ENCODE results near the gene PANX3.

Gene PANX3

DNA sequence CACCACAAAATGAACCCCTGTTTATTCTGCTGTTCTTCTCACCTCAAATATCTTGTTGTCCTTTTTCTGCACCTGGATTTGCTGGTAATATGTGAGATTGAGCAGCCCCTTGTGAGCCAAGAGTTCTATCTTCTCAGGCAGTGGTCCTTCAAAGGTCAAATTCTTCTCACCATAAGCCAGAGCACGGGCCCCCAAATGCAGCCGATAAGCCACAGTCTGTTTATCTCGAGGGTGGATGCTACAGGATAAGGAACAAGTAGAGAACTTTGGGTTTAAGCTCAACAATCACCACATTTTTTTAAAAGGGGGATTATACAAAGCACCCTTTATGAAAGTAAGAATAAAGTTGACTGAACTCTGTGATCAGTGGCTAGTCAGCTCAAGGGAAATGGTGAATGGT lies 27.3 kb downstream of the PANX3 start:
- Mint-ChIP-seq H3K27me3 (no peaks in the 10 kb centered on the region), H3K4me3 (no peak overlapping the region), H3K27ac (peak overlapping the region; percentile 3), H3K36me3 (peaks cover 2% of the 10 kb centered on the region), H3K4me1 (ENCODE audit: low read depth) (no peaks in the 10 kb centered on the region), H3K9me3 (ENCODE audit: low read depth) (no peaks in the 10 kb centered on the region)

DNA sequence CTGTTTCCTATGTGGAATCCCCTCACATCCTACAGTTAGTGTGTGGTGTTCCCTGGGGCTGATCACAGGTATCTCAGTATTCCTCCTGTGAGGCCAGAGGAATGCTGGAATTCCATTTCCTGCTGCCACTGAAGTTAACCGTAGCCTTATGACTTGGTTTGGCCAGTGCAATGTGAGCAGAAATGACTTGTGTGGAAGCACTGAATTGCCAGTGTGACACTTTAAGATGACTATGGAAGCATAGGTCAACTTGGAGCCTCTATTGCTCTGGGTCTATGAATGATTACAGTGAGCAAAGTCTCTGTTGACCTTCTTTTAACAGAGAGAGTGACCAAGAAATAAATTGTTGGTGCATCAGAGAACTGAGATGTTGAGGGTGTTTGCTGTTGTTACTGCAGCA lies 28.0 kb downstream of the PANX3 start:
- Mint-ChIP-seq H3K27me3 (no peaks in the 10 kb centered on the region), H3K4me1 (ENCODE audit: low read depth) (no peaks in the 10 kb centered on the region), H3K9me3 (ENCODE audit: low read depth) (no peaks in the 10 kb centered on the region), H3K4me3 (no peak overlapping the region), H3K27ac (no peak overlapping the region), H3K36me3 (peaks cover 2% of the 10 kb centered on the region)

DNA sequence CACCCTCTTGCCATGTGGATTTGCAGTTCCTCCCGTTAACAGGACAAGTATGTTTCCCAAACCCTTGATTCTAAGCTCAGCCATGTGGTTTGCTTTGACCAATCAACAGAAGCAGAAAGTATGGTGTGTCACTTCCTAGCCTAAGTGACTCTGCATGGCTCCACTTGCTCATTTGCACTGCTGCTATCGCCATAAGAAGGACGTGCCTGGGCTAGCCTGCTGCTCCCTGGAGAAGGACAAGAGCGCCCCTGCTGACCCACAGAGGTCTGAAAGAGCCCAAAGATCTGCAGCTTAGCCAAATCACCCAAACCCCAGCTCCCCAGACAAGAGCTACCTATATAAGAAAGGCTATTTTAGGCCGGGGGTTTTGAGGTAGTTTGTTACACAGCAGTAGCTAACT lies 29.4 kb downstream of the PANX3 start:
- Mint-ChIP-seq H3K4me1 (ENCODE audit: low read depth) (peaks cover 3% of the 10 kb centered on the region), H3K4me3 (no peak overlapping the region), H3K36me3 (peaks cover 2% of the 10 kb centered on the region), H3K27me3 (no peaks in the 10 kb centered on the region), H3K27ac (no peak overlapping the region), H3K9me3 (ENCODE audit: low read depth) (no peaks in the 10 kb centered on the region)

DNA sequence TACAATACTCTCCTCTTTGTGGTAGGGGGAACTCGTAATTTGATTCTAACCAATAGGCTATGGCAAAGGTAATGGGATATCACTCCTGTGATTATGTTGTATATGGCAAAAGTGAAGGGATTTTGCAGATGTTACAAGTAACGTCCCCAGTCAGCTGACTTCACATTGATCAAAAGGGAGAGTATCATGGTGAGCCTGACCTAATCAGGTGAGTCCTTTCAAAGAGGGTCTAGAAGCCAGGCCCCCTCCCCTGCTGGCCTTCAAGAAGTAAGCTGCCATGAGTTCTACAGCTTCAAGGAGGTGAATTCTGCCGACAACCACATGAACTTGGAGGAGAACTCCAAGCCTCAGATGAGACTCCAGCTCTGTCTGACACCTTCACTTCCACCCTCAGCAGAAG lies 31.4 kb downstream of the PANX3 start:
- H3K27ac Mint-ChIP-seq: no peak overlapping the region
- H3K27me3 Mint-ChIP-seq: no peaks in the 10 kb centered on the region
- H3K9me3 Mint-ChIP-seq (ENCODE audit: low read depth): no peaks in the 10 kb centered on the region
- no peak overlapping the region for H3K4me3 Mint-ChIP-seq
- no peaks in the 10 kb centered on the region for H3K36me3 Mint-ChIP-seq
- H3K4me1 Mint-ChIP-seq (ENCODE audit: low read depth): peaks cover 3% of the 10 kb centered on the region

DNA sequence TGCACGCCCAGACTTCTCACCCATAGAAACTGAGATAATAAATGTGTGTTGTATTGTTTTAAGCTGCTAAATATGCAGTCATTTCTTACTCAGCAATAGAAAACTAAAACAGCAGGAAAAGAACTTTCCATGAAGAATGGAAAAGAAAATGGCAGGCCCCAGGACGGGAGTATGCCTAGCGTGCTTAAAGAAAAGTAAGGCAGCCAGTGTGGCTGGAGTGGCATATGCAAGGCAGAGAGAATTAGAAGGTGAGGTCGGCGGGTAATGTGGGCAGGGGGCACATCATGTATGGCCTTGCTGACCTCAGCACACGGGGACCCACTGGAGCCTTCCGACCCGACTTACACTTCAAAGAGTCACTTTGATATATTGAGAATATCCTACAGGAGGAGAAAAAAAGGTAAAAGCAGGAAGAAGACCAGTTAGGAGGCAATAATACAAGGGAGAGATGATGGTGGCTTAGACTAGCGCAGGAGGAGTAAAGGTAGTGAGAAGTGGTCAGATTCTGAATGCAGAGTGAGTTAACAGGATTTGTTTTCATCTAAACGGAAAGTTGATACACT lies 31.9 kb downstream of the PANX3 start:
- H3K4me3 Mint-ChIP-seq: no peak overlapping the region
- no peaks in the 10 kb centered on the region for H3K9me3 Mint-ChIP-seq (ENCODE audit: low read depth)
- no peaks in the 10 kb centered on the region for H3K27me3 Mint-ChIP-seq
- H3K36me3 Mint-ChIP-seq: no peaks in the 10 kb centered on the region
- no peak overlapping the region for H3K27ac Mint-ChIP-seq
- H3K4me1 Mint-ChIP-seq (ENCODE audit: low read depth): peaks cover 3% of the 10 kb centered on the region

DNA sequence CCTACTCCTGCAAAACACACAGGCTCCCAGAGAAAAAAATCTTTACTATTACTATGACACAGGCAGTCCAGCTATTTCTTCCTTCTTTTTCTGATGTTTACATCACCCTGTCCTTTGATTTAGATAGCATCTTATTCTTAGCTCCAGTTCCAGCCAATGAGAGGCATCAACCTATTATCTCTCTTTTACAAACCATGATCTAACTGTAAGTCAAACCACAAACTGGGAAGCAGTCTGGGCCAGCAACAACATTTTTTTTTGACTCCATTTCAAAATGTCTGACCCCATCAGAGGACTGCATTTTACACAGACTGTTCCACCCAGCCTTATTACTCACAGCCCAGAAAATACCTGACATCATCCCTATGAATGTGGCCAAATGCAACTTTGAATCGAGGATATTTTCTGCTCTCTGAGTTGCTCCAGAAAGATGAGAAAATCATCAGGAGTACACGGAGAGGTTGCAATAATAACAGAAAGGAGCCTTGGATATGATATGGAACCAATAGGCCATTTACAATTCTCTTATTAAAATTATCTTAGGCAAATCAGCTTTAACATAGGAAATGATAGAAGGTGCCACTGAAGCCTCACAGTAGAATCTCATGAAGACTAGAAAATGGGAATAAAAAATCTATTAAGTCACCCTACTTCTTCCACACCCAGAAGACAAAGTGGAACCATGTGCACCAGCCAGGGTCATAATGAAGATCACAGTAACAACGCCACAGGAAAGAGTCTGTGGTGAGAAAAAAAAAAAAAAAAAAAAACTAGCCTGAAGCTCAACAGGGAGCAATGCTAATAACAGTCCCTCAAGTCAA lies 32.6 kb downstream of the PANX3 start:
- peaks cover 1% of the 10 kb centered on the region for H3K36me3 Mint-ChIP-seq
- no peaks in the 10 kb centered on the region for H3K27me3 Mint-ChIP-seq
- peaks cover 3% of the 10 kb centered on the region for H3K4me1 Mint-ChIP-seq (ENCODE audit: low read depth)
- H3K27ac Mint-ChIP-seq: no peak overlapping the region
- H3K9me3 Mint-ChIP-seq (ENCODE audit: low read depth): no peaks in the 10 kb centered on the region
- H3K4me3 Mint-ChIP-seq: no peak overlapping the region

DNA sequence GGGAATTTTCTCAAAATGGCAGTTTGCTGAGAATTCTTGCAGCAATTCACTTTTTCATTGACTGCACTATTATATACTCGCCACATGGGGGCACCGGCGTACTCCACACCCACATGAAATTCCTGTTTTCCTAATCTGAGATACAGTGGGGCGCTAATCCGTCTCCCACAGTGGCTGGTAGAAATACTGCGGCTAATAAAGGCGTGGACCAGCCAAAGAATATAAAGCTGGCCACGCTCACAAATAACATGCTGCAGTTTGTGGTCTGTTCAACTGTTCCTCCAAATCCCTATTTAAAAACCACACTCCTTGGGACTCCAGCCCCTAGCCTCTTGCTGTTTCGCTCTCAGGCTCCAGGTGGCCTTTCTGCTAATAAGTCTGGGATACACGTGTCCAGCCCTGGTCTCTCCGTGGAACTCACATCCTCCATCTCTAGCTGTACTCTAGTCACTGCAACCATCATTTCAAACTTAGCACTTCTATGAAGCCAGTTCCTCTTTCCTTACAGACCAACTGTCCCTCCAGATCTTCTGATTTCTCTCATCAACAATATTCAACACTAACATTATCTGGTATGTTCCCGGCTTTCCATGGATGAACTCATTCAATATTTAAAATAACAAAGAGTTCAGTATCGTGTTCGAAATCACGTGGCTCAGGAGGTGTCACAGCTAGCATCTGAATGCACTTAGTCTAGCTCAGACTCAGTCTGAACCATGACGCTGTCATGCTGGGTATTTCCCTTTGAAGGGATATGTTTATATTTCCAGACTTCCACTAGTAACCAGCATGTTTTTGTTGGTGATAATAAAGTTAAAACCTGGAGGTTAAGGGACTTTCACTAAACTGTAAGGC lies 33.4 kb downstream of the PANX3 start:
- Mint-ChIP-seq H3K36me3 (peaks cover 3% of the 10 kb centered on the region), H3K4me1 (ENCODE audit: low read depth) (peaks cover 3% of the 10 kb centered on the region), H3K27ac (no peak overlapping the region), H3K9me3 (ENCODE audit: low read depth) (no peaks in the 10 kb centered on the region), H3K27me3 (no peaks in the 10 kb centered on the region), H3K4me3 (no peak overlapping the region)

DNA sequence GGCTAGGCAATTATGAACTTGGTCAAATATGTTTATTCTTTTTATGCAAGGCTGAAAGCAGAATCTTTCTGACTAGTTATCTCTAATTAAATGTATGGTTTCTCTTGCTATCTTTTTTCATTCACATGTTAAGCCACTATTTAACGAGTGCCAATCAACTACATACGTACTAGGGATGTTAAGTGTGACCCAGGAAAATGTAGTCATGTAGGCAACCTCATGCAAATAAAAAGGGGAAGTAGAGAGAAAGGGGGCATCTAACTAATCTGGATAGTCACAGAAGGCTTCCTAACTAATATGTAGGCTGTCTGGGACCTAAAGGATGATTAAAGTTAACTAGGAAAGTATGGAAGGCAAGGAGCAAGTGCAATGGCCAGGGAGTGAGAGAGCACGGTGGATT lies 34.9 kb downstream of the PANX3 start:
- H3K36me3 Mint-ChIP-seq: peaks cover 3% of the 10 kb centered on the region
- H3K4me1 Mint-ChIP-seq (ENCODE audit: low read depth): peaks cover 3% of the 10 kb centered on the region
- H3K9me3 Mint-ChIP-seq (ENCODE audit: low read depth): no peaks in the 10 kb centered on the region
- no peak overlapping the region for H3K27ac Mint-ChIP-seq
- H3K4me3 Mint-ChIP-seq: no peak overlapping the region
- H3K27me3 Mint-ChIP-seq: no peaks in the 10 kb centered on the region

DNA sequence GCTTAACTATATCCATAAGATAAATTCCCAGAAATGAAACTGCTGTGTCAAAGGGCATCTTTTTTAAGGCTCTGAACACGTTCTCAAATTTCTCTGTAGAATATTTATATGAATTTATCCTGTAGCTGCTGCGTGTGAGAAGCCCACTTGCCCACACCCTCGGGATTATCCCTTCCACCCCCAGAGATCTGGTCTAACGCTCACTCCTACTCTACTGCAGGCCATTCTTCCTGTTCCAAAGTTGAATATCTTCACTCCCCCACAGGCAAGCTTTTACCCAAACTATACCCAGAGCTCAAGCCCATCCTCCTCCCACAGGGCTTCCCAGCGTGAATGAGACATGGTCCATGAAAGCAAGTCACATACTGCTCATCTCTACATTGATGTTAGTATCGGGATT lies 37.4 kb downstream of the PANX3 start:
- H3K9me3 Mint-ChIP-seq (ENCODE audit: low read depth): no peaks in the 10 kb centered on the region

DNA sequence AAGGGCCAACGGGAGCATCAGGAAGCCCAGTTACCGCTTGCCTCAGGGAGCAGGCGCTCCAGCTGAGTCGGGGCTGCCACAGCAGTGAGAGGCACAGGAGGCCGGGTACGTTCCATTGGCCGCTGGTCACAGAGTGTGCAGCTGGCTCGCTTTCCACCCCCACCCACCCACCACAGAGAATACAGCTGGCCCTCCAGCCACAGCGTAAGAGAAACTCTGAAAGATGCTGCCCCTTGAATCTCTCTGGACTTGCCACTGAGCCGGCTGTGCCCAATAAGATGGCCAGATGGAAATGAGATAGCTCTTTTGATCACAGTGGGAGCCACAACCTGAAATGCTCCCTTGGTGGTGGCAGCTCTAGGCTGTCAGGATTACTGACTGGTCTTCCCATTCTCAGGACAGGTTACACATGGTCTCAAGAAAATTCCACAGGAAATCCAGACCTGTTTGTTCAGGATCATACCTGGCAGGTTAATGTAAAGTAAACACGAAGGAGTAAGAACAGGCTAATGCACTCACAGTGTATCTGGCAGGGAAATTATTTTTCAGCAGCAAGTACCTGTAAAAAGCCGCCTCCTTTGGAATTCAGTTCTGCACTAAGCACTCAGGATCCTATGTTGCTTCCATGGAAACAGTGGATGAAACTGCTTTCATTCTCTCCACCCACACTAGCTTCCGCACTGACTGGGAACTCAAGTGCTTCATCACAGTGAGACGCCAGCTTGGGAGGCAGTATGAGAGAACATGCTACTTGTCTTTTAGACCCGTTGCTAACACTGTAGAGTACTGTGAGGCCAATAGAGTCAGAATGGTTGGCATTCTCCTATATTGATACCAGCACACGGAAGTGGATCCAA lies 45.8 kb downstream of the PANX3 start:
- Mint-ChIP-seq H3K27ac (no peak overlapping the region), H3K4me3 (no peak overlapping the region), H3K36me3 (peaks cover 12% of the 10 kb centered on the region), H3K9me3 (ENCODE audit: low read depth) (no peaks in the 10 kb centered on the region), H3K4me1 (ENCODE audit: low read depth) (no peaks in the 10 kb centered on the region), H3K27me3 (no peaks in the 10 kb centered on the region)

More for the DNA sequence above, 37.4 kb downstream of the PANX3 start:
- H3K4me1 Mint-ChIP-seq (ENCODE audit: low read depth): peaks cover 3% of the 10 kb centered on the region
- H3K4me3 Mint-ChIP-seq: no peak overlapping the region
- no peaks in the 10 kb centered on the region for H3K27me3 Mint-ChIP-seq
- H3K36me3 Mint-ChIP-seq: peaks cover 16% of the 10 kb centered on the region
- H3K27ac Mint-ChIP-seq: no peak overlapping the region

DNA sequence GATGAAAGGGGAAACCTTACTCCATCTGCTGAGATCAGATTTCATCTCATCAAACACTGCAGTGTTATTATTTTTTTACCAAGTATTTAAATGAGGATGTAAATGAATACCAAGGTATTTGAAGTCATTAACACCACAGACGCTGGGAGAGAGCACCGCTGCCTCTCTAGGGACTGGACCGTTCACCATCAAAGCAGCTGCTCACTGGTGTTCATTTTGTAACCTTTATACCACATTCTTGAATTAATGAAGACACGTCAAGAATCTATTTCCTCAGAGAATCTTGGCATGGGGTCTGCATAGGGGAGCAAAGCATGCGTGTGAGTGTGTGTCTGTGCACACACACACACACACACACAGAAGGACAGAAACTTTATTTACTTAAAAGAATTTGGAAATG lies 46.7 kb downstream of the PANX3 start:
- Mint-ChIP-seq H3K9me3 (ENCODE audit: low read depth) (no peaks in the 10 kb centered on the region), H3K27ac (no peak overlapping the region), H3K4me1 (ENCODE audit: low read depth) (no peaks in the 10 kb centered on the region), H3K27me3 (no peaks in the 10 kb centered on the region), H3K36me3 (peaks cover 10% of the 10 kb centered on the region), H3K4me3 (no peak overlapping the region)

DNA sequence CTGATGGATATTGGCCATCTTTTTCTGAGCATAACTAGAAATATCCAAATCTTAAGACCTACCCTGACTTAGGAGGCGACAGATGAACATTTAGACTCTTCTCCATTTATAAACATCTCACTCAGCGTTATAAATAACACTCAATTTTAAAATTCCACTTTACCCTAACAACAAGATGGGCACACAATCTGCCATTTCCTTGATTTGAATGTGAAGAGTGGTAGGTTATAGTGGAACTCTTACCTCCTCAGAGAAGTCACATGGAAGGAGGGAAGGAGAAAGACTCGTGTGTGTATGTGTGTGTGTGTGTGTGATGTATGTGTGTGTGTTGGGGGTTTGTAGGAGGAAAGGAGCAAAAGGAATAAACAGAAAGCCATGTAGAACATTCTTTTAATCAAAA lies 47.3 kb downstream of the PANX3 start:
- Mint-ChIP-seq H3K36me3 (peaks cover 5% of the 10 kb centered on the region), H3K27me3 (no peaks in the 10 kb centered on the region), H3K4me1 (ENCODE audit: low read depth) (no peaks in the 10 kb centered on the region), H3K9me3 (ENCODE audit: low read depth) (no peaks in the 10 kb centered on the region), H3K4me3 (no peak overlapping the region), H3K27ac (no peak overlapping the region)

DNA sequence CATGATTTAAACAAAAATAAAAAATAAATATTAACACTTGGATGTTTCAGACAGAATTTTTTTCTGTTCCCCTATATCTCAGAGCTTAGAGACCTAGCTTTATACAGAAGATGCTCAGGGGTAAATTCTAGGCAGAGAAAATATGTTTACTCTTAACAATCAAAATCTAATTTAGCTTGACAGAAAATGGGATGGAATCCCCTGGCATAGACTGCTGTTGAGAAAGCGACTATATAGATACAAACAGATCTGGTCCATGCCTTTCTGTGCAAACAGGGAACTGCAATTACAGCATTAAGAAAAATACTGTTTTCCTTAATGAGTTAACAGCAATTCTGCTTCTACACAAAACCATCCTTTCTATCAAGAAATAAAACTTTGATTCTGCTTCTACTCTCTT lies 47.8 kb downstream of the PANX3 start:
- no peaks in the 10 kb centered on the region for H3K27me3 Mint-ChIP-seq
- H3K36me3 Mint-ChIP-seq: peaks cover 4% of the 10 kb centered on the region
- no peaks in the 10 kb centered on the region for H3K4me1 Mint-ChIP-seq (ENCODE audit: low read depth)
- no peaks in the 10 kb centered on the region for H3K9me3 Mint-ChIP-seq (ENCODE audit: low read depth)
- H3K27ac Mint-ChIP-seq: no peak overlapping the region
- H3K4me3 Mint-ChIP-seq: no peak overlapping the region

DNA sequence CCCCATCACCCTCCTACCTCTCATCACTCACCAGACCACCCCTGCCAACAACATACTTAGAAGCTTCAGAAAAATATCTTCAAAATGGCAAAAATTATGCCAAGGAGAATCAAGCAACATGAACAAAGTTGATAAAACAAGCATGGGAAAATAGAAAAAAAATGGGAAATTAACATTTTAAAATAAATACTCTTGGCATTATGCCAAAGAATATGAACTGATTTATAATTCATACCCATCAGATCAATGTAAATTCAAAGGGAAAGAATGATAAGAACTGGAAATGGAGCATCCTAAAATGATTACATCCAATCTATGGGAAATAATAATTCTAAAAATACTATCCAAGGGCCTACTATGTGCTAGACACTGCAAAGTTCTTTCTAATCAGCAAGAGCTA lies 50.3 kb downstream of the PANX3 start:
- H3K27ac Mint-ChIP-seq: no peak overlapping the region
- H3K4me1 Mint-ChIP-seq (ENCODE audit: low read depth): no peaks in the 10 kb centered on the region
- H3K36me3 Mint-ChIP-seq: peaks cover 11% of the 10 kb centered on the region
- no peaks in the 10 kb centered on the region for H3K27me3 Mint-ChIP-seq
- H3K9me3 Mint-ChIP-seq (ENCODE audit: low read depth): no peaks in the 10 kb centered on the region
- no peak overlapping the region for H3K4me3 Mint-ChIP-seq
